ENCODE results near the gene MAT1A.

GRCh38 chr10:80270887-80271286 lies 18.6 kb downstream of the MAT1A start:
- TF ChIP-seq CTCF (IDR thresholded peaks at IDR 0.05; ENCODE audit: poor library complexity) (no peak), EZH2 (IDR thresholded peaks at IDR 0.05; ENCODE audit: borderline replicate concordance) (no peak)

Measured in hepatocyte (in vitro differentiated cells).